SK-N-SH treated with all-trans-retinoic acid at 6 μM for 48 hours (cell line): ENCODE measurements around the gene SP3.

Source experiments
- ATAC-seq: fragments of 200-7000 bp; cut with Tn5 transposase; 3 replicates; pipeline ENCODE4 v1.9.1; 2020; ENCODE audit warnings: mild to moderate bottlenecking, moderate library complexity
- ARNTL ChIP-seq: fragments of 450-650 bp; formaldehyde crosslinking; IDR thresholded peaks from 2 replicates; pipeline ENCODE4 v1.5.0; 2020; ENCODE audit warnings: low read depth, mild to moderate bottlenecking, moderate library complexity, borderline replicate concordance
- BACH2 ChIP-seq: fragments of 250-450 bp; sonication (Bioruptor Pico); IDR thresholded peaks from 2 replicates; pipeline ENCODE4 v1.9.0; 2021; ENCODE audit warnings: mild to moderate bottlenecking, borderline replicate concordance
- CREB5 ChIP-seq: fragments of 250-450 bp; sonication (Bioruptor Pico); IDR thresholded peaks from 2 replicates; pipeline ENCODE4 v1.5.1; 2020; ENCODE audit warnings: low read depth, mild to moderate bottlenecking, moderate library complexity
- CSDC2 ChIP-seq: fragments of 250-450 bp; sonication (Bioruptor Pico); IDR thresholded peaks from 2 replicates; pipeline ENCODE4 v1.5.0; 2020; ENCODE audit warnings: mild to moderate bottlenecking, moderate library complexity
- CSRNP3 ChIP-seq: fragments of 250-450 bp; sonication (Bioruptor Pico); IDR thresholded peaks from 2 replicates; pipeline ENCODE4 v1.5.1; 2021; ENCODE audit warnings: mild to moderate bottlenecking, moderate library complexity
- ESRRG ChIP-seq: fragments of 250-450 bp; sonication (Bioruptor Pico); IDR thresholded peaks from 2 replicates; pipeline ENCODE4 v1.6.1; 2021; ENCODE audit warnings: mild to moderate bottlenecking
- GLIS3 ChIP-seq: fragments of 250-450 bp; sonication (Bioruptor Pico); IDR thresholded peaks from 2 replicates; pipeline ENCODE4 v1.5.0; 2020; ENCODE audit warnings: mild to moderate bottlenecking, moderate library complexity
- ISL1 ChIP-seq: fragments of 250-450 bp; sonication (Bioruptor Pico); IDR thresholded peaks from 2 replicates; pipeline ENCODE4 v2.1.2; 2022; ENCODE audit warnings: mild to moderate bottlenecking, moderate library complexity
- OSR1 ChIP-seq: fragments of 250-450 bp; sonication (Bioruptor Pico); IDR thresholded peaks from 2 replicates; pipeline ENCODE4 v1.8.0; 2022; ENCODE audit warnings: moderate library complexity, mild to moderate bottlenecking, inconsistent platforms
- PATZ1 ChIP-seq: fragments of 250-450 bp; sonication (Bioruptor Pico); IDR thresholded peaks from 2 replicates; pipeline ENCODE4 v1.8.0; 2020; ENCODE audit warnings: mild to moderate bottlenecking, moderate library complexity, borderline replicate concordance
- PPARA ChIP-seq: fragments of 250-450 bp; sonication (Bioruptor Pico); IDR thresholded peaks from 2 replicates; pipeline ENCODE4 v1.5.0; 2020; ENCODE audit warnings: mild to moderate bottlenecking, borderline replicate concordance
- RARB ChIP-seq: fragments of 250-450 bp; sonication (Bioruptor Pico); IDR thresholded peaks from 2 replicates; pipeline ENCODE4 v1.8.0; 2021; ENCODE audit warnings: mild to moderate bottlenecking, moderate library complexity
- SNAI2 ChIP-seq: fragments of 250-450 bp; sonication (Bioruptor Pico); IDR thresholded peaks from 2 replicates; pipeline ENCODE4 v1.5.0; 2020; ENCODE audit warnings: mild to moderate bottlenecking, moderate library complexity
- TCF4 ChIP-seq: fragments of 250-450 bp; sonication (Bioruptor Pico); IDR thresholded peaks from 2 replicates; pipeline ENCODE4 v1.8.0; 2021; ENCODE audit warnings: mild to moderate bottlenecking, moderate library complexity, borderline replicate concordance
- TOX ChIP-seq: fragments of 250-450 bp; sonication (Bioruptor Pico); IDR thresholded peaks from 2 replicates; pipeline ENCODE4 v1.8.0; 2021; ENCODE audit warnings: mild to moderate bottlenecking, moderate library complexity, borderline replicate concordance
- ZC3H10 ChIP-seq: fragments of 250-450 bp; sonication (Bioruptor Pico); IDR thresholded peaks from 2 replicates; pipeline ENCODE4 v1.5.1; 2021; ENCODE audit warnings: mild to moderate bottlenecking, moderate library complexity
- ZFP3 ChIP-seq: fragments of 250-450 bp; sonication (Bioruptor Pico); IDR thresholded peaks from 2 replicates; pipeline ENCODE4 v1.5.0; 2020; ENCODE audit warnings: mild to moderate bottlenecking, moderate library complexity
- ZFP30 ChIP-seq: fragments of 450-650 bp; formaldehyde crosslinking; IDR thresholded peaks from 2 replicates; pipeline ENCODE4 v1.5.0; 2022; ENCODE audit warnings: mild to moderate bottlenecking, moderate library complexity
- ZNF565 ChIP-seq: fragments of 450-650 bp; formaldehyde crosslinking; conservative IDR thresholded peaks from 2 replicates; pipeline ENCODE4 v1.5.0; 2020; ENCODE audit warnings: low read depth, mild to moderate bottlenecking, moderate library complexity
- ZNF70 ChIP-seq: fragments of 450-650 bp; formaldehyde crosslinking; IDR thresholded peaks from 2 replicates; pipeline ENCODE4 v1.5.0; 2020; ENCODE audit warnings: mild to moderate bottlenecking, moderate library complexity
- ZNF8 ChIP-seq: fragments of 450-650 bp; formaldehyde crosslinking; IDR thresholded peaks from 2 replicates; pipeline ENCODE4 v1.5.0; 2020; ENCODE audit warnings: mild to moderate bottlenecking, moderate library complexity
- TF ChIP-seq, protein P1 (sequence below): fragments of 250-450 bp; sonication (Bioruptor Pico); IDR thresholded peaks from 2 replicates; pipeline ENCODE4 v1.5.0; 2020; ENCODE audit warnings: mild to moderate bottlenecking, moderate library complexity
- TF ChIP-seq, protein P2 (sequence below): fragments of 250-450 bp; sonication (Bioruptor Pico); IDR thresholded peaks from 2 replicates; pipeline ENCODE4 v1.8.0; 2021; ENCODE audit warnings: low read depth, mild to moderate bottlenecking, moderate library complexity, borderline replicate concordance

SP3 gene

GRCh38 chr2:174009488-174010223, 44.5 kb upstream of the SP3 start:
- no peak for ATAC-seq
- no peak for TF ChIP-seq PATZ1 (CRISPR knock-in tag)
- no peak for TF ChIP-seq TOX (CRISPR knock-in tag)
- TF ChIP-seq CSDC2, result no peak
- TF ChIP-seq CREB5, result no peak
- TF ChIP-seq ARNTL (CRISPR knock-in tag), result no peak
- TF ChIP-seq RARB (CRISPR knock-in tag), result no peak
- no peak for TF ChIP-seq BACH2 (CRISPR knock-in tag)
- no peak for TF ChIP-seq ZC3H10 (CRISPR knock-in tag)
- TF ChIP-seq ZNF70, result no peak
- no peak for TF ChIP-seq ISL1
- TF ChIP-seq SNAI2, result no peak
- no peak for TF ChIP-seq TCF4 (CRISPR knock-in tag)
- TF ChIP-seq GLIS3 (CRISPR knock-in tag), result no peak
- no peak for TF ChIP-seq ZNF8 (CRISPR knock-in tag)
- TF ChIP-seq, protein P1, sequence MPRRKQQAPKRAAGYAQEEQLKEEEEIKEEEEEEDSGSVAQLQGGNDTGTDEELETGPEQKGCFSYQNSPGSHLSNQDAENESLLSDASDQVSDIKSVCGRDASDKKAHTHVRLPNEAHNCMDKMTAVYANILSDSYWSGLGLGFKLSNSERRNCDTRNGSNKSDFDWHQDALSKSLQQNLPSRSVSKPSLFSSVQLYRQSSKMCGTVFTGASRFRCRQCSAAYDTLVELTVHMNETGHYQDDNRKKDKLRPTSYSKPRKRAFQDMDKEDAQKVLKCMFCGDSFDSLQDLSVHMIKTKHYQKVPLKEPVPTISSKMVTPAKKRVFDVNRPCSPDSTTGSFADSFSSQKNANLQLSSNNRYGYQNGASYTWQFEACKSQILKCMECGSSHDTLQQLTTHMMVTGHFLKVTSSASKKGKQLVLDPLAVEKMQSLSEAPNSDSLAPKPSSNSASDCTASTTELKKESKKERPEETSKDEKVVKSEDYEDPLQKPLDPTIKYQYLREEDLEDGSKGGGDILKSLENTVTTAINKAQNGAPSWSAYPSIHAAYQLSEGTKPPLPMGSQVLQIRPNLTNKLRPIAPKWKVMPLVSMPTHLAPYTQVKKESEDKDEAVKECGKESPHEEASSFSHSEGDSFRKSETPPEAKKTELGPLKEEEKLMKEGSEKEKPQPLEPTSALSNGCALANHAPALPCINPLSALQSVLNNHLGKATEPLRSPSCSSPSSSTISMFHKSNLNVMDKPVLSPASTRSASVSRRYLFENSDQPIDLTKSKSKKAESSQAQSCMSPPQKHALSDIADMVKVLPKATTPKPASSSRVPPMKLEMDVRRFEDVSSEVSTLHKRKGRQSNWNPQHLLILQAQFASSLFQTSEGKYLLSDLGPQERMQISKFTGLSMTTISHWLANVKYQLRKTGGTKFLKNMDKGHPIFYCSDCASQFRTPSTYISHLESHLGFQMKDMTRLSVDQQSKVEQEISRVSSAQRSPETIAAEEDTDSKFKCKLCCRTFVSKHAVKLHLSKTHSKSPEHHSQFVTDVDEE (CRISPR knock-in tag), result no peak
- no peak for TF ChIP-seq ZFP3 (CRISPR knock-in tag)

DNA sequence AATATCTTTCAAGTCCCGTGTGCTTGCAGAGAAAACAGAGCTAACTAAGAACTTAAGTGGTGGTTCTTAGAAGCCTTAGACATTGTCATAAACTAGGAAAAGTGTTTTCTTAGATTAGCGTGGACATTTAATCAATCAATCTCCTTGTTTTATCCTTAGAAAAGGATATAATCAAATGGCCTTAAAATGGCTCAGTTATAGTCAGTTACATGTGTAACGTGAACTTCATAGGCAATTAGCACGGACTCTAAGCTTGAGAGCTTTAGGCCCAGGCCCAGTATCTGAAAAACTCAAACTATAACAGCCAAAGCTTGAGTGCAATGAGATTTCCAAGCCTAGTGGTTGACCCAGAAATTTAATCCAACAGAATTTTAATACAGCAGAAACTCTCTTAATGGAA, 43.5 kb upstream of the SP3 start:
- no peak for ATAC-seq
- TF ChIP-seq ZFP3 (CRISPR knock-in tag) (no peak), OSR1 (CRISPR knock-in tag) (no peak), TOX (CRISPR knock-in tag) (no peak), GLIS3 (CRISPR knock-in tag) (no peak), CSDC2 (no peak), PPARA (CRISPR knock-in tag) (no peak), ISL1 (no peak), ZNF565 (no peak), RARB (CRISPR knock-in tag) (no peak), ZNF8 (CRISPR knock-in tag) (no peak)
- TF ChIP-seq, protein P1 (CRISPR knock-in tag), result no peak

DNA sequence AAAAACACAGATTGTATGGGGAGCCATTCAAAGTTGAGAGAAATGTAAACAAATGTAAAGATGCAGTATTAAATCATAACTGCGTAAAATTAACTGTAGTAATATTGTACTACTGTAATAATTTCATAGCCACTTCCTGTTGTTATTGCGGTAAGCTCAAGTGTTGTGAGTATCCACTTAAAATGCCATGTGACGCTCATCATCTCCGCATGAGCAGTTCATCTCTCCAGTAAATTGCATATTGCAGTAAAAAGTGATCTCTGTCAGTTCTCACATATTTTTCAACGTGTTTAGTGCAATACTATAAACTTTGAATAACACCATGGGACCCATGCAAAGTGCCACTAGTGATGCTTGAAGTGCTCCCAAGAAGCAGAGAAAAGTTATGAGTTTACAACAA, 41.8 kb upstream of the SP3 start:
- TF ChIP-seq ISL1 (no peak), CREB5 (no peak), ARNTL (CRISPR knock-in tag) (no peak), CSDC2 (no peak), ESRRG (CRISPR knock-in tag) (no peak), OSR1 (CRISPR knock-in tag) (no peak), PPARA (CRISPR knock-in tag) (no peak), ZNF70 (no peak), GLIS3 (CRISPR knock-in tag) (no peak), ZFP30 (CRISPR knock-in tag) (no peak), TOX (CRISPR knock-in tag) (no peak), SNAI2 (no peak), CSRNP3 (CRISPR knock-in tag) (no peak), BACH2 (CRISPR knock-in tag) (no peak), ZNF565 (no peak)
- TF ChIP-seq, protein P2, sequence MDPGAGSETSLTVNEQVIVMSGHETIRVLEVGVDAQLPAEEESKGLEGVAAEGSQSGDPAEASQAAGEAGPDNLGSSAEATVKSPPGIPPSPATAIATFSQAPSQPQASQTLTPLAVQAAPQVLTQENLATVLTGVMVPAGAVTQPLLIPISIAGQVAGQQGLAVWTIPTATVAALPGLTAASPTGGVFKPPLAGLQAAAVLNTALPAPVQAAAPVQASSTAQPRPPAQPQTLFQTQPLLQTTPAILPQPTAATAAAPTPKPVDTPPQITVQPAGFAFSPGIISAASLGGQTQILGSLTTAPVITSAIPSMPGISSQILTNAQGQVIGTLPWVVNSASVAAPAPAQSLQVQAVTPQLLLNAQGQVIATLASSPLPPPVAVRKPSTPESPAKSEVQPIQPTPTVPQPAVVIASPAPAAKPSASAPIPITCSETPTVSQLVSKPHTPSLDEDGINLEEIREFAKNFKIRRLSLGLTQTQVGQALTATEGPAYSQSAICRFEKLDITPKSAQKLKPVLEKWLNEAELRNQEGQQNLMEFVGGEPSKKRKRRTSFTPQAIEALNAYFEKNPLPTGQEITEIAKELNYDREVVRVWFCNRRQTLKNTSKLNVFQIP (CRISPR knock-in tag), result no peak
- no peak for ATAC-seq
